NCI-H2196 treated with DMSO at 0.1 percent for 48 hours (cell line): ENCODE data around the gene C16orf89.

Experiments used
- DNase-seq: peaks from one replicate; lab custom pipeline; 2025; ENCODE audit not compliant: unreplicated experiment; lab: John Stamatoyannopoulos, UW

Gene C16orf89

DNA sequence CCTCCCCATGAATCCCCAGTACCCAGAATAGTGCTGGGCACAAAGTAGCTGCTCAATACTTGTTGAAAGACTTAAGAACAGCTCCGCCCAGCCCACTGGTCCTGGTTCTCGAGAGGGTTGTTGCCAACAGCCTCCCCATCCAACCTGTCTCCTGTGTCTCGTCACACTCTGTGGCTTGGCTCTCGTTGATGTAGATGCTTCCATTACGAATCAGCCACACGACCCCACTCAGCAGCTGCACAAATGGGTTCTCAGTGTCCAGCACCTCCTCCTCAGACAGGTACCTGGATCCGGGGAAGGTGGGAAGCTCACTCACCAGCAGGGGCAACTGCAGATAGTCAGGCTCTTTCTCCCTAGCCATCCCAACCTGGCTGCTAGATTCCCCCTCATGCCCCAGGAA lies 34.2 kb downstream of the C16orf89 start:
- DNase-seq, result no peak

GRCh38 chr16:5030251-5030870 lies 35.4 kb downstream of the C16orf89 start:
- no peak for DNase-seq

GRCh38 chr16:5028950-5029475 lies 36.7 kb downstream of the C16orf89 start:
- DNase-seq, result no peak

GRCh38 chr16:5027575-5028235 lies 38.1 kb downstream of the C16orf89 start:
- no peak for DNase-seq

DNA sequence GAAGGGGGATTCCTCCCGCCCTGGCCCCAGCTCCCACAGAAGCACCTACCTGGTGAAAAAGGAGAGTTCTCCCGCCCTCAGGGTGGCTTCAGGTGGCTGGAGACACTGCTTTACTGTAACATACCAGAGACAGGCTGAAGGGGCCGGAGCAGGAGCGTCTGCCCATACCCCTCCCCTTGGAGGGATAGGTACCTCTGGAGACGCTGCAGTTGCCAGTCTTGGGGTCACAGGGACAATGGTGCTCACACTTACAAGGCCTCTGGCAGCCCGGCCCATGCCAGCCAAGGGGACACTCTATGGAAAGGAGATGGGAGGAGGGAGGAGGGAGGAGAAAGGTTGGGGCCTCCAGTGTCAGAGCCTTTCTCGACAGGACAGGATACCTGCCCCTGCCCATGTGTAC lies 38.7 kb downstream of the C16orf89 start:
- DNase-seq, result no peak

DNA sequence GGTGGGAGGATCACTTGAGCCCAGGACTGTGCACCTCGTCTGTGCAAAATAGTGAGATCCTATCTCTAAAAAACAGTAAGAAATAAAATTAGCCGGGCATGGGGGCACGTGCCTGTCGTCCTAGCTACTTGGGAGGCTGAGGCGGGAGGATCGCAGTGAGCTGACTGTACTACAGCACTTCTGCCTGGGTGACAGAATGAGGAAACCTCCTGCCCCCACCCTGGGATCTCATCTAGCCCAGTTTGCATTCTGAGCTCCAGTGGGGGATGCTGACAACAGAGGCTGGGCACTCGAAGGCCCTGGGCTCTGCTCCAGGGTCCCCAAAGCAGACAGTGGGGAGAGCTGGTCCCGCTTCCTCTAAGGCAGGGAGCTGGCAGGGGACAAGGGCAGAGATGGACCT lies 39.1 kb downstream of the C16orf89 start:
- DNase-seq, result no peak

DNA sequence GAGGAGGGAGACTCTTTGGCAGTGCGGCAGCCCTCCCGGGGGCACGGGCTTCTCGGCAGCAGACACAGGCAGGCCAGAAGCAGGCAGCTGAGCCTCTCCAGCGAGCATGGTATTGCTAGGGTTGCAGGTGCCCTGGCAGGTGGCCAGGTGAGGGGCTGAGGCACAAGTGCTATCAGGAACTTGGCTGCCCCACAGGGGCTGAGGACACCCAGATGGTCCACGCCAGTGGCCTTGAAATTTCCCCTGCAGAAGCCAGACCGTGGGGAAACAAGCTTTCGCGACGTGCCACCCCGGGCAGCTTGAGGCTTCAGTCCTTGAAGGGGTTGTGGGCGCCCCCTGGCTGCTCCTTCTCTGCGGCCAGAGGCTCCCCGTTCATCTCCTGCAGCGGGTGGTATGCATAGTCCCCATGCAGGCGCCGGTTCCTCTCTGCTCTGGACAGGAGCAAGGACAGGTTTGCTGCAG lies 40.6 kb downstream of the C16orf89 start:
- peak; percentile 11 for DNase-seq

GRCh38 chr16:5024632-5025031 lies 41.1 kb downstream of the C16orf89 start:
- peak; percentile 73 for DNase-seq

DNA sequence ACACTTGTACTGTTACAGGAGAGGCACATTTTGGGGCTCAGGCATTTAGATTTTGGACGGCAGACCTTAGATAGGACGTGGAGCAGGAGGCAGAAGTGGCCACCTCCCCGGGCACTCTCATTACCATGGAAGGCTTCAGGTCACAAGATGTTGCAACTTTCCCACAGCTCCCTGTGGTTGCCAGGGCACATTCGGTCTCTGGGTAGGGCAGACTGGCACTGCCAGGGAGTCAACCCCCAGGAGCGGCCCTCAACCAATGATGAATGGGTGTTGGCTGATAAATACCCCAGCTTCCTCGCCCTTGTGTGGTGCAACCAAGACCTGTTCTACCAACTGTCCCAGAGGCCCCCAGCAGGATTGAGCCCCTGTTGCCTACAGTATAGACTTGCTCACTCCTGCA lies 43.2 kb downstream of the C16orf89 start:
- no peak for DNase-seq

GRCh38 chr16:5020551-5020950 lies 45.2 kb downstream of the C16orf89 start:
- no peak for DNase-seq

- no peak for DNase-seq
These were observed 46.0 kb downstream of the C16orf89 start for GRCh38 chr16:5019775-5020174.

- DNase-seq, result no peak
These were observed 47.0 kb downstream of the C16orf89 start for GRCh38 chr16:5018793-5019192.

- DNase-seq, result no peak
These were observed 48.1 kb downstream of the C16orf89 start for GRCh38 chr16:5017678-5017969.

- DNase-seq, result no peak
These were observed 48.6 kb downstream of the C16orf89 start for GRCh38 chr16:5016967-5017677.

DNA sequence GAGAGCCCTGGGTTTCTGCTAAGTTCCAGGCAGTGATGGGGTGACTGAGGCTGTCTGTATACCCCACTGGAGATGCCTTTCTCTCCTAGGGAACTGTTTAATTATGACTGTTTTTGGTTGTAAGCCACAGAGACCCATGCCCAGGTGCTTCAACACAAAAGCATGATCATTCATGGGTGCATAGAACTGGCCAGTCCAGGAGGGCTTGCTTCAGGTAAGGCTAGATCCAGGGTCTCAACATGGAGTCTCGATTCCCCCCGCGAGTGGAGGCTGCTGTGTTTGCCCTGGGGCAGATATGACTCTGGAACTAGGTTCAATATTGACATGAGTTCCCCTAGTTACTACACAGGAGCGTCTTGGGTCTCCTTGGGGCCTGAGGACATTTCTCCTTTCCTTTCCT lies 49.9 kb downstream of the C16orf89 start:
- DNase-seq, result no peak

- no peak for DNase-seq
These were observed 50.4 kb downstream of the C16orf89 start for GRCh38 chr16:5015351-5015750.

- no peak for DNase-seq
These were observed 52.9 kb downstream of the C16orf89 start for GRCh38 chr16:5012887-5013286.

GRCh38 chr16:5011637-5012036 lies 54.1 kb downstream of the C16orf89 start:
- DNase-seq, result no peak

GRCh38 chr16:5010576-5011329 lies 55.0 kb downstream of the C16orf89 start:
- no peak for DNase-seq

GRCh38 chr16:5008311-5008731 lies 57.4 kb downstream of the C16orf89 start:
- no peak for DNase-seq

- DNase-seq, result no peak
These were observed 58.5 kb downstream of the C16orf89 start for GRCh38 chr16:5007256-5007655.
